Endothelial cell of umbilical vein (primary cell): ENCODE results near the gene OPA1.

Experiments
- POLR2AphosphoS5 ChIP-seq: IDR thresholded peaks from 2 replicates; pipeline ENCODE4 v1.6.1; 2012; ENCODE audit warnings: low read depth, mild to moderate bottlenecking, control low read depth, low read length, moderate library complexity; ENCODE audit not compliant: insufficient read depth
- TF ChIP-seq, protein P1 (sequence below), 2 donors: IDR thresholded peaks; 1 replicate in 1 of 2; 2 replicates in 1 of 2; pipeline ENCODE4 v1.5.1; 2011; ENCODE audit warnings: low read length in 2 of 2, mild to moderate bottlenecking in 2 of 2, moderate library complexity in 2 of 2, control low read depth in 1 of 2, inconsistent platforms in 1 of 2, low read depth in 1 of 2; ENCODE audit not compliant: insufficient read depth in 1 of 2; ENCODE audit errors: extremely low read depth in 1 of 2

DNA sequence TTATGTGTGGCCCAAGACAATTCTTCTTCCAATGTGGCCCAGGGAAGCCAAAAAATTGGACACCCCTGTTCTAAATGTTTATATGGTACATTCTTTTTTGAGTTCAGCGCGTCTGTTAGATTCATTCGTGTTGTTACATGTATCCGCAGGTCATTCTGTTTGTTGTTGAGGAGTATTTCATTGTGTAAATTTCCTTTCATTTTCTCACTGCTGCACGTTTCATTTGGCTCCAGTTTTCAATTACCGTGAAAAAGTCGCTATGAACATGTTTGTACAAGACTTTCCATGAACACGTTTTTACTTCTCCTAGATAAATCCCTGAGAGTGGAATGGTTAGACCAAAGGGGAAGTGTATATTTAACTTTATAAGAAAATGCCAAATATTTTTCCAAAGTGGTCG, 7.5 kb upstream of the OPA1 start:
- TF ChIP-seq, protein P1, sequence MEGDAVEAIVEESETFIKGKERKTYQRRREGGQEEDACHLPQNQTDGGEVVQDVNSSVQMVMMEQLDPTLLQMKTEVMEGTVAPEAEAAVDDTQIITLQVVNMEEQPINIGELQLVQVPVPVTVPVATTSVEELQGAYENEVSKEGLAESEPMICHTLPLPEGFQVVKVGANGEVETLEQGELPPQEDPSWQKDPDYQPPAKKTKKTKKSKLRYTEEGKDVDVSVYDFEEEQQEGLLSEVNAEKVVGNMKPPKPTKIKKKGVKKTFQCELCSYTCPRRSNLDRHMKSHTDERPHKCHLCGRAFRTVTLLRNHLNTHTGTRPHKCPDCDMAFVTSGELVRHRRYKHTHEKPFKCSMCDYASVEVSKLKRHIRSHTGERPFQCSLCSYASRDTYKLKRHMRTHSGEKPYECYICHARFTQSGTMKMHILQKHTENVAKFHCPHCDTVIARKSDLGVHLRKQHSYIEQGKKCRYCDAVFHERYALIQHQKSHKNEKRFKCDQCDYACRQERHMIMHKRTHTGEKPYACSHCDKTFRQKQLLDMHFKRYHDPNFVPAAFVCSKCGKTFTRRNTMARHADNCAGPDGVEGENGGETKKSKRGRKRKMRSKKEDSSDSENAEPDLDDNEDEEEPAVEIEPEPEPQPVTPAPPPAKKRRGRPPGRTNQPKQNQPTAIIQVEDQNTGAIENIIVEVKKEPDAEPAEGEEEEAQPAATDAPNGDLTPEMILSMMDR (IDR thresholded peaks at IDR 0.05; ENCODE audit: extremely low read depth in 1 of 2, insufficient read depth in 1 of 2, low read depth in 1 of 2, low read length in 2 of 2): no peak
- no peak for TF ChIP-seq POLR2AphosphoS5
